ENCODE results near the gene SS18L1. TPM values are rescaled to one million over a fixed set of nuclear protein-coding genes. Genes with fewer than 3 reads are reported as not detected.

Gene SS18L1
- total RNA-seq, 1 donor from 2014 or later, result 11.5 TPM

- H3K9ac ChIP-seq (ENCODE audit: low read depth in 1 of 3, low read length in 3 of 3), result no peak overlapping the region
- no peak overlapping the region for H3K27ac ChIP-seq (ENCODE audit: low read depth, low read length)
- H3K36me3 ChIP-seq (ENCODE audit: control insufficient read depth in 3 of 3, insufficient read depth in 3 of 3, low read length in 3 of 3), result peaks cover 20 to 29% (median 21%) of the 10 kb centered on the region in 3 donors
- H3K27me3 ChIP-seq (ENCODE audit: control insufficient read depth in 3 of 3, insufficient read depth in 3 of 3, low read length in 3 of 3), result no peaks in the 10 kb centered on the region
- no peaks in the 10 kb centered on the region for H3K9me3 ChIP-seq (ENCODE audit: control insufficient read depth in 3 of 3, low read length in 3 of 3)
- no peak overlapping the region for H3K4me3 ChIP-seq (ENCODE audit: low read length in 3 of 3)
- peaks cover 0 to 3% (median 1%) of the 10 kb centered on the region in 3 donors for H3K4me1 ChIP-seq (ENCODE audit: control insufficient read depth in 3 of 3, insufficient read depth in 3 of 3, low read length in 3 of 3)
These were observed 33.3 kb downstream of the SS18L1 start for GRCh38 chr20:62176866-62177265.

- H3K36me3 ChIP-seq (ENCODE audit: control insufficient read depth in 3 of 3, insufficient read depth in 3 of 3, low read length in 3 of 3), result peaks cover 20 to 29% (median 21%) of the 10 kb centered on the region in 3 donors
- H3K9ac ChIP-seq (ENCODE audit: low read depth in 1 of 3, low read length in 3 of 3), result no peak overlapping the region
- H3K27me3 ChIP-seq (ENCODE audit: control insufficient read depth in 3 of 3, insufficient read depth in 3 of 3, low read length in 3 of 3), result no peaks in the 10 kb centered on the region
These were observed 33.7 kb downstream of the SS18L1 start for GRCh38 chr20:62177307-62177706.

GRCh38 chr20:62178316-62179161 lies 35.0 kb downstream of the SS18L1 start:
- Histone ChIP-seq H3K9ac (ENCODE audit: low read depth in 1 of 3, low read length in 3 of 3) (no peak overlapping the region), H3K36me3 (ENCODE audit: control insufficient read depth in 3 of 3, insufficient read depth in 3 of 3, low read length in 3 of 3) (peaks cover 20 to 29% (median 23%) of the 10 kb centered on the region in 3 donors), H3K27me3 (ENCODE audit: control insufficient read depth in 3 of 3, insufficient read depth in 3 of 3, low read length in 3 of 3) (no peaks in the 10 kb centered on the region), H3K27ac (ENCODE audit: low read depth, low read length) (no peak overlapping the region), H3K9me3 (ENCODE audit: control insufficient read depth in 3 of 3, low read length in 3 of 3) (no peaks in the 10 kb centered on the region), H3K4me1 (ENCODE audit: control insufficient read depth in 3 of 3, insufficient read depth in 3 of 3, low read length in 3 of 3) (peaks cover 7 to 13% (median 9%) of the 10 kb centered on the region in 3 donors), H3K4me3 (ENCODE audit: low read length in 3 of 3) (no peak overlapping the region)

More at GRCh38 chr20:62177307-62177706, 33.7 kb downstream of the SS18L1 start:
- H3K9me3 ChIP-seq (ENCODE audit: control insufficient read depth in 3 of 3, low read length in 3 of 3), result no peaks in the 10 kb centered on the region
- H3K27ac ChIP-seq (ENCODE audit: low read depth, low read length), result no peak overlapping the region
- H3K4me1 ChIP-seq (ENCODE audit: control insufficient read depth in 3 of 3, insufficient read depth in 3 of 3, low read length in 3 of 3), result peaks cover 2 to 6% (median 6%) of the 10 kb centered on the region in 3 donors
- no peak overlapping the region for H3K4me3 ChIP-seq (ENCODE audit: low read length in 3 of 3)

- peaks cover 10 to 18% (median 13%) of the 10 kb centered on the region in 3 donors for H3K4me1 ChIP-seq (ENCODE audit: control insufficient read depth in 3 of 3, insufficient read depth in 3 of 3, low read length in 3 of 3)
- H3K27me3 ChIP-seq (ENCODE audit: control insufficient read depth in 3 of 3, insufficient read depth in 3 of 3, low read length in 3 of 3), result no peaks in the 10 kb centered on the region
- no peak overlapping the region for H3K9ac ChIP-seq (ENCODE audit: low read depth in 1 of 3, low read length in 3 of 3)
- H3K4me3 ChIP-seq (ENCODE audit: low read length in 3 of 3), result no peak overlapping the region
- H3K36me3 ChIP-seq (ENCODE audit: control insufficient read depth in 3 of 3, insufficient read depth in 3 of 3, low read length in 3 of 3), result peaks cover 20 to 29% (median 20%) of the 10 kb centered on the region in 3 donors
- no peak overlapping the region for H3K27ac ChIP-seq (ENCODE audit: low read depth, low read length)
- H3K9me3 ChIP-seq (ENCODE audit: control insufficient read depth in 3 of 3, low read length in 3 of 3), result no peaks in the 10 kb centered on the region
These were observed 35.6 kb downstream of the SS18L1 start for GRCh38 chr20:62179162-62179504.

- H3K4me1 ChIP-seq (ENCODE audit: control insufficient read depth in 3 of 3, insufficient read depth in 3 of 3, low read length in 3 of 3), result peaks cover 14 to 24% (median 17%) of the 10 kb centered on the region in 3 donors
- H3K9me3 ChIP-seq (ENCODE audit: control insufficient read depth in 3 of 3, low read length in 3 of 3), result no peaks in the 10 kb centered on the region
- H3K9ac ChIP-seq (ENCODE audit: low read depth in 1 of 3, low read length in 3 of 3), result peak overlapping the region in 2 of 3 donors; percentile 97 to 99
- no peak overlapping the region for H3K27ac ChIP-seq (ENCODE audit: low read depth, low read length)
- peaks cover 7 to 12% (median 11%) of the 10 kb centered on the region in 3 donors for H3K36me3 ChIP-seq (ENCODE audit: control insufficient read depth in 3 of 3, insufficient read depth in 3 of 3, low read length in 3 of 3)
- H3K4me3 ChIP-seq (ENCODE audit: low read length in 3 of 3), result peak overlapping the region; percentile 94 to 95 (median 94)
- no peaks in the 10 kb centered on the region for H3K27me3 ChIP-seq (ENCODE audit: control insufficient read depth in 3 of 3, insufficient read depth in 3 of 3, low read length in 3 of 3)
These were observed 38.2 kb downstream of the SS18L1 start for GRCh38 chr20:62181808-62182207.

- Histone ChIP-seq H3K4me1 (ENCODE audit: control insufficient read depth in 3 of 3, insufficient read depth in 3 of 3, low read length in 3 of 3) (peaks cover 14 to 24% (median 22%) of the 10 kb centered on the region in 3 donors), H3K9ac (ENCODE audit: low read depth in 1 of 3, low read length in 3 of 3) (peak within 1 kb of the TSS; percentile 97 to 99 (median 98)), H3K36me3 (ENCODE audit: control insufficient read depth in 3 of 3, insufficient read depth in 3 of 3, low read length in 3 of 3) (peaks cover 6 to 10% (median 7%) of the 10 kb centered on the region in 3 donors), H3K4me3 (ENCODE audit: low read length in 3 of 3) (peak within 1 kb of the TSS; percentile 94 to 95 (median 94)), H3K27me3 (ENCODE audit: control insufficient read depth in 3 of 3, insufficient read depth in 3 of 3, low read length in 3 of 3) (no peaks in the 10 kb centered on the region), H3K9me3 (ENCODE audit: control insufficient read depth in 3 of 3, low read length in 3 of 3) (no peaks in the 10 kb centered on the region), H3K27ac (ENCODE audit: low read depth, low read length) (peak within 1 kb of the TSS; percentile 95)
These were observed 39.2 kb downstream of the SS18L1 start, which contains the start of gene MTG2 for GRCh38 chr20:62182469-62183425. MTG2 (plus strand) TSS chr20:62183028; CDS start chr20:62193421, 10,393 bp downstream.

- H3K4me3 ChIP-seq (ENCODE audit: low read length in 3 of 3), result peak overlapping the region; percentile 94 to 95 (median 94)
- H3K27ac ChIP-seq (ENCODE audit: low read depth, low read length), result peak overlapping the region; percentile 95
These were observed 40.0 kb downstream of the SS18L1 start for GRCh38 chr20:62183426-62184142.

GRCh38 chr20:62186096-62186426 lies 42.5 kb downstream of the SS18L1 start:
- H3K4me3 ChIP-seq (ENCODE audit: low read length in 3 of 3), result no peak overlapping the region
- H3K9ac ChIP-seq (ENCODE audit: low read depth in 1 of 3, low read length in 3 of 3), result no peak overlapping the region
- H3K9me3 ChIP-seq (ENCODE audit: control insufficient read depth in 3 of 3, low read length in 3 of 3), result no peaks in the 10 kb centered on the region
- H3K27ac ChIP-seq (ENCODE audit: low read depth, low read length), result no peak overlapping the region
- no peaks in the 10 kb centered on the region for H3K27me3 ChIP-seq (ENCODE audit: control insufficient read depth in 3 of 3, insufficient read depth in 3 of 3, low read length in 3 of 3)
- peaks cover 14 to 24% (median 22%) of the 10 kb centered on the region in 3 donors for H3K4me1 ChIP-seq (ENCODE audit: control insufficient read depth in 3 of 3, insufficient read depth in 3 of 3, low read length in 3 of 3)
- H3K36me3 ChIP-seq (ENCODE audit: control insufficient read depth in 3 of 3, insufficient read depth in 3 of 3, low read length in 3 of 3), result peaks cover 4 to 12% (median 10%) of the 10 kb centered on the region in 3 donors

More at GRCh38 chr20:62183426-62184142, 40.0 kb downstream of the SS18L1 start:
- Histone ChIP-seq H3K36me3 (ENCODE audit: control insufficient read depth in 3 of 3, insufficient read depth in 3 of 3, low read length in 3 of 3) (peaks cover 6 to 10% (median 7%) of the 10 kb centered on the region in 3 donors), H3K4me1 (ENCODE audit: control insufficient read depth in 3 of 3, insufficient read depth in 3 of 3, low read length in 3 of 3) (peaks cover 14 to 24% (median 22%) of the 10 kb centered on the region in 3 donors), H3K9ac (ENCODE audit: low read depth in 1 of 3, low read length in 3 of 3) (peak overlapping the region; percentile 97 to 99 (median 98)), H3K27me3 (ENCODE audit: control insufficient read depth in 3 of 3, insufficient read depth in 3 of 3, low read length in 3 of 3) (no peaks in the 10 kb centered on the region), H3K9me3 (ENCODE audit: control insufficient read depth in 3 of 3, low read length in 3 of 3) (no peaks in the 10 kb centered on the region)

All from skeletal muscle tissue (tissue), 4 donors.